Activated CD4-positive, CD25-positive, alpha-beta regulatory T cell (primary cell): Measurements from ENCODE around the gene MEST.
"Not testable (repeated sequence)": the region's sequence is repeated elsewhere in the genome, so short reads cannot be mapped to it uniquely, and the experiment has no call there.

Experiments used
- DNase-seq, 4 experiments: peaks; one replicate each; lab custom pipeline; 2025; lab: John Stamatoyannopoulos, UW

Gene MEST, protein sequence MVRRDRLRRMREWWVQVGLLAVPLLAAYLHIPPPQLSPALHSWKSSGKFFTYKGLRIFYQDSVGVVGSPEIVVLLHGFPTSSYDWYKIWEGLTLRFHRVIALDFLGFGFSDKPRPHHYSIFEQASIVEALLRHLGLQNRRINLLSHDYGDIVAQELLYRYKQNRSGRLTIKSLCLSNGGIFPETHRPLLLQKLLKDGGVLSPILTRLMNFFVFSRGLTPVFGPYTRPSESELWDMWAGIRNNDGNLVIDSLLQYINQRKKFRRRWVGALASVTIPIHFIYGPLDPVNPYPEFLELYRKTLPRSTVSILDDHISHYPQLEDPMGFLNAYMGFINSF

DNA sequence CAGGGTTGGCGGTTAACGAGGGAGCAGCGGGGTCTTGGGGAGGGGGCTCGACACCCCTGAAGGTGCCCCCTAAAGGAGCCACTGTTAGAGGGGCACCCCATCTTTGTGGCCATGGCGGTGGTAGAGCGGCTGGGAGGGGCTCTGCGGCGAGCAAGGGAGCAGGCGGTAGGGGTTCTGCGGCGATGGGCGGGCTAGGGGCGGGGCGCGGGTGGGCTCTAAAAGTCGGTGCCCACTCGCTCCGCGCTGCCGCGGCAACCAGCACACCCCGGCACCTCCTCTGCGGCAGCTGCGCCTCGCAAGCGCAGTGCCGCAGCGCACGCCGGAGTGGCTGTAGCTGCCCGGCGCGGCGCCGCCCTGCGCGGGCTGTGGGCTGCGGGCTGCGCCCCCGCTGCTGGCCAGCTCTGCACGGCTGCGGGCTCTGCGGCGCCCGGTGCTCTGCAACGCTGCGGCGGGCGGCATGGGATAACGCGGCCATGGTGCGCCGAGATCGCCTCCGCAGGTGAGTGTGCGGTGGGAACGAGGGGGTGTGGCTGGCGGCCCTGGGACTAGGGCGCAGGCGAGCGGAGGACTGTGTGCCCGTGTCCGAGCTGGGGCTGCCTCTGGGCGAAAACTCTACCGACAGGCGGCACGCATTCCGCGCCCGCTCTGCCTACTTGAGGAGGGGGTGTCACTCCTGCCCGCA, at the start of gene MEST:
Gene MEST, plus strand, starts transcription at position 245 of the 682 bp plus-strand sequence. Its CDS starts 229 bp downstream, at position 474.
- no peak for DNase-seq

DNA sequence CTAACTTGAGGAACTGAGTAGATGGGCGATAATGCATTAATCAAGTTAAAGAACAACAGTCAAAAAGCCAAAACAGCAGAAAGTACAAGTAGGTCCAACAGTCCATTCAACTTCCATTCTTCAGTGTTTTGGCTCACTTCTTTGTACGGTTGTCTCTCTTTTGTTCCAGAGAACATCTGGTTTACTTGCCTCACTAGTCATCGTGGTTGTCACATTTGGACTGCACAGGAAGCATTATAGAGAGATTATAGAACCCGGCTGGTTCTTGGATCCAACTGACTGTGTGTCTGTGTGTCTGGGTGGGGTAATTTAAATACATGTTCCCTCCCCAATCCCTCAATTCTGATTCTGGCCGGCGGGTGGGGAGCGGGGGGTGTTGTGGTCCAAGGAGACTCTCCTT, 49.3 kb upstream of the MEST start:
- no peak for DNase-seq

DNA sequence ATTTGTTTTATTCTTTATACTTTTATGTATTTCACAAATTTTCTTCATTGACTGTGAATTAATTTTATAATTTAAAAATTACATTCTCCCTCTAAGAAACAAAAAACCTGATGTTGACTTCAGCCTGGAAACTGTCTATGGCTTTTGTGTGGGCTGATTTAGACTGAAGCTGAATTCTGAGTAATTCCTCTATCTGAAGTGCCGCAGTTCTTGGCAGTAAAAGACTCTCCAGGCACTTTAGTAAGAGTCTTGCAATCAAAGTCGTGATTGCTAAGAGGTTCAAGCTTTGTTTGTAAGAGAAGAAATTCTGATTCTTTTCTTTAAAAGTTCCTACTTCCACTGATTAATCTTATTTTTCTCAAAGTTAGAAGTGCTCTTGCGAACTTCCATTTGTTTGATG, 47.7 kb upstream of the MEST start:
- DNase-seq, result no peak

DNA sequence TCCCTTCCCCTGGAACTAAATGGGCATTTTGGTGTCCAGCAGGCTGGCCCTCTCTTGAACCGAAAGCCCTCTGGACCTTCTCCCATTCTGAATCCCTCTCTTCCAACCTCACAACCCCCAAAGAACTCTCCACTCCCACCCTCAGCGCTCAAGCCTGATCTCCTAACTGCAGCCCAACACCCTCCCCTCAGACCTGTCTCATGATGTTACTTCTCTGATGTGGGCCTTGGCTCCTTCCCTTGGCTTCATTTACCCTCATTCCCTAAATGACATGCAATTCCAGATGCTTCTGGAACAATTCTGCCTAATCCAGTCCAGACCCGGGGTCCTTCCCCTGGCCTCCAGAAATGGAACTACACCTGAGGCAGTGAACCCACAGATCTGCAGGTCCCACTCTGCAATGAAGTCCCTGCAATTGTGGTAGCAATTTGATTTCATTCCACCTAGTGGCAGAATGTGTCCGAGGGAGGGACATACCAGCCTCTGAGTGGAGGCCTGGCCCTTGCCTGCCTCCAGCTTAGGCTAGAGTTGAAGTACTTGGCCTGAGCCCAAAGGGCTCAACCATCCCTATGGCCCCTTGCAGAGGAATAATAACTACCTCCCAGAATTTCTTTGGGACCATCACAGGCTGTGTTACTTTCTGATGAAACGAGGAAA, 47.0 kb upstream of the MEST start:
- DNase-seq, result no peak

DNA sequence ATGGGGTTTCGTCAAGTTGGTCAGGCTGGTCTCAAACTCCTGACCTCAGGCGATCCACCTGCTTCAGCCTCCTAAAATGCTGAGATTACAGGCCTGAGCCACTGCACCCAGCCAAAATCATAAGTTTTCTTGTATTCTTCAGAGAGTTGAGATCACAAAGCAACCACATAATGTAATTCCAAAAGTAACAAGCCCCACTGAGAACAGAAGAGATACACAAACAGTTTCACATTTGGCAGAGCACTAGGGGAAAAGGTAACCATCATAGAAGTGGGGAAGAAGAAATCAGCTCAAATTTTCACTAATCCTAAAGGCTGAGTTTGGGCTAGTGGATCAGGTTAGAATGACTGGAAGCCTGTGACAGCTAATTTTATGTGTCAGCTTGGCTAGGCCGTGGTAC, 45.6 kb upstream of the MEST start:
- no peak for DNase-seq

DNA sequence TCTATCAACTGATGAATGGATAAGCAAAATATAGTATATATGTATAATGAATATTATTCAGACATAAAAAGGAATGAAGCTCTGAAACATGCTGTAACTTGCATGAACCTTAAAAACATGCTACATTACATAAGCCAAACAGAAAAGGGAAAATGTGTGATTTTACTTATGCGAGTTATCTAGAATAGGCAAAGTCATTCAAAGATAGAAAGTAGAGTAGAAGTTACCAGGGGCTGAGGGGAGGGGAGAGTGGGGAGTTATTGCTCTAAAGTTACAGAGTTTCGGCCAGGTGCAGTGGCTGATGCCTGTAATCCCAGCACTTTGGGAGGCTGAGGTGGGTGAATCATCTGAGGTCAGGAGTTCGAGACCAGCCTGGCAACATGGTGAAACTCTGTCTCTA, 40.5 kb upstream of the MEST start:
- not testable (repeated sequence) for DNase-seq

DNA sequence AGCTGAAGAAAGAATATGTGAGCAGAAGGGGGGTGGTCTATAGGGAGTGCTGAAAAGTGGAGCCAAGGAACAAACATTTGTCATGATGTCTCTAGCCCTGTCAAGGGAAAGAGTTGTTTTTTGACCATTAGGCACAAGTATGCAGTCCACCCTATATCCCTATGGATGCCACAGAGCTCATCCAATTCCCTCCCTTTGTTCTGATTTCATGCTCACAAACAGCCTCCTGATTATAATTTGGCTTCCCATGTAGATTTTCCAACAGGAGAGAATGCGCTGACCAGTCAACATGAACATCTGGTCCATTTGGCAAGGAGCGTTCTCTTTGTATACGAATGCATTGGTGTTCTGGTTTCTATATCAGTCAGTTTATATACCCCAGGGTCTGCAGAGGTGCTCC, 38.9 kb upstream of the MEST start:
- DNase-seq, result no peak

DNA sequence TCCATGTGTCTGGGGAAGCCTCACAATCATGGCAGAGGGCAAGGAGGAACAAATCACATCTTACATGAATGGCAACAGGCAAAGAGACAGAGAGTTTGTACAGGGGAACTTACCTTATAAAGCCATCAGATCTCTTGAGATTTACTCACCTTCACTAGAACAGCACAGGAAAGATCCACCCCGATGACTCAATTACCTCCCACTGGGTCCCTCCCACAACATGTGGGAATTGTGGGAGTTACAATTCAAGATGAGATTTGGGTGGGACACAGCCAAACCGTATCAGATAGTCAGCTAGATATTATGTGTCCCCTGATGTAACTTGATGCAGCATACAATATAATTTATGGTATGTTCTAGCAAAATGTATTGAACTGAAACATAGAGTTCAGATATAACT, 36.9 kb upstream of the MEST start:
- no peak for DNase-seq

DNA sequence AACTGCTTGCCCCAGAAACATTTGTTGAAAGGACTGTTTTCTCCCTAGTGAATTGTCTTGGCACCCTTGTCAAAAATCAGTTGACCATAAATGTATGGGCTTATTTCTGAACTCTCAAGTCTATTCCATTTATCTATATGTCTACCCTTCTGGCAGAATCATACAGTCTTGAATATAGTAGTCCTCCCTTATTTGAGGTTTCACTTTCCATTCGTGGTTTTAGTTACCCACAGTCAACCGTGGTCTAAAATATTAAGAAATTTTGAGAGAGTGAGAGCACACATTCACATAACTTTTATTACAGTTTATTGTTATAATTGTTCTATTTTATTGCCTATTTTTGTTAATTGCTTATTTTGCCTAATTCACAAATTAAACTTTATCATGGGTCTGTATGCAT, 33.6 kb upstream of the MEST start:
- no peak for DNase-seq

DNA sequence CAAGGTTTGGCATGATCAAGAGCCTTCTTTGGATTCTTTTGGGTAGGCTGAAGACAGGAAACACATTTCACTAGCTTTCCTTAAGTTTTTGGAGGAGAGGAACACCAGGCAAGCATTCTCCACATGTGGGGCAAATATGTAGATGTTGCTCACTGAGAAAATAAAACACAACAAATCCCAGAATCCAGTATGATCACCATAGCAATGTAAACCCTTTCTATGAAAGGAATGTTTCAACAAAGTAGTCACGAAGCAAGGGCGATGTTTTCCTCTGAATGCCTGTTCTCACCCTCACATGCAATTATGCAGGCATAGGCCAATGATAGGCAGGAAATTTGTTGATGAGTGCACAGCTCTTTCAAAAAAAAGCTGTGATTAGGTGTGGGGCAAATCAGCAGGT, 30.6 kb upstream of the MEST start:
- DNase-seq, result no peak

DNA sequence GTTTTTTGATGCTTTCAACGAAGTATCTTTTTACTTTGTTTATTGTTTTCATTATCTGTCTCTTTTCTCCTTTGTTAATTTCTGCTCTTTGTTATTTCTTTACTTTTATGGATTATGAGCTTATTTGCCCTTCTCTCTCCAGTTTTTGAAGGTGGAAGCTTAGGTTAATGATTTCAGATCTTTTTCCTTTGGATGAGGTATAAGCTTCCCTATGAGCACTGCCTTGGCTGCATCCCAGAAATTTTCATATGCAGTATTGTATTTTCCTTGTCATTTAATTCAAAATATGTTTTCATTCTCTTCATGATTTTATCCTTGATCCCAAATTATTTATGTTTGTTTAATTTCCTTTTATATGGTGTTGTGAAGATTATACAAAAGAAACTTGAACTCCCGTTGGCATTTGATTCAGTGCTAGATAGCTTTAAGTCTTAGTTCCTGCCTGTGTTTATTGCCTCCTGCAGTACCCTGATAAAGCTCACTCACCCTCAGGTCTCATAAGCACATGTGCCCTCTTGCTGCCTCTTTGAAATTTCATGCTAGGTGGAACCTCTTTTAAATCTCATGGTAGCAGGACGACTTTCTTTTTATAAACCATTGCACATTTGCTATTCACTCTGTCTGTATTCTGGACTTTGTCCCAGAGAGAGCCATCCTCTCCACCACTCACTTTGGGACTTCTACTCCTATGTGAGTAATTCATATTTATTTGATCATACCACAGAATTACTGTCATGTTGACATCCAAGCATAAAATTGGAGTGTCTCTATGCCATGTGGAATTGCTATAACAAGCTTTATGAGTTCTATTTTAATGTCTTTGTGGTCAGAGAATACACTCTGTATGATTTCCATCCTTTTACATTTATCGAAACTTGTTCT, 28.1 kb upstream of the MEST start:
- DNase-seq, result no peak

DNA sequence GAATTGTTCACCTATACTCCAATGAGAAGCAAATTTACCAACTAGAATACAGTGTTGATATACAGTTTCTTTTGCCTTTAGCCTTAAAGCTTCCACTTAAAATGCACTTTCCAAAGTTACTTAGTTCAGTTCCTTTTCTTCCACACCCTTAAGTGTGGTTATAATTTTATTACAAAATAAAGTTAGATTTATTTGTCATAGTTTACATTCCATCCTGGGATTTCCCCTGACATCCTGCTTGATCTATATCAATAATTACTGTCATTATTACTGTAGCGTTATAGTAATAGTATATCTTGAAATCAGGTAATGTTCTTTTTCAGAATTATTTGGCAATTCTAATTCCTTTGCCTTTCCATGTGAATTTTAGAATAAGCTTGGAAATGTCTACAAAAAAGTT, 23.3 kb upstream of the MEST start:
- DNase-seq, result no peak

DNA sequence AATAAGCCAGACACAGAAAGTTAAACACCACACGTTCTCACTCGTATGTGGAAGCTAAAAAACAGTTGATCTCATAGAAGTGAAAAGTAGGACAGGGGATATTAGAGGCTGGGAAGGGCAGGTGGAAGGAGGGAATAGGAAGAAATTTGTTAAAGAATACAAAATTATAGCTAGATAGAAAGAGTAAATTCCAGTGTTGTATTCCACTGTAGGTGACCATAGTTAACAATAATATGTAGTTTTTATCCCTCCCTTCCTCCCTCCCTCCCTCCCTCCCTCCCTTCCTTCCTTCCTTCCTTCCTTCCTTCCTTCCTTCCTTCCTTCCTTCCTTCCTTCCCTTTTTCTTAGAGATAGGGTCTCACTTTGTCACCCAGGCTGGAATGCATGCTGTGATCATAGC, 19.9 kb upstream of the MEST start:
- DNase-seq, result no peak

DNA sequence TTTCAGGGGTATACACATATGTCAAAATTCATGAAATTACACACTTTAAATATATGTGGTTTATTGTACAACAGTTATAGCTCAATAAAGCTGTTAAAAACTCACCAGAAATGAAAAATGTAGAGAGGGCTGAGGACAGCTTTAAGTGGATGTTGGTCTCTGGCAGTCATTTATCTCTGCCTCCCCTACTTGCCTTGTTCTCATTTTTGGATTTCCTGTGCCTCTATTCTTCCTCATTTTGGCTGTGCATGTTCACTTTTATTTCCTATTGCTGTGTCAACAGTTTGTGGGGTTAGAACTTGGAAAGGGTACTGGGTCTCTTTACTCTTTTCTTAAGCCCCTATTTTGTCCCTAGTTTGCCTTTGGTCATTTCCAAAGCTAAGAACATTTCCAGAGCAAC, 18.6 kb upstream of the MEST start:
- no peak for DNase-seq

DNA sequence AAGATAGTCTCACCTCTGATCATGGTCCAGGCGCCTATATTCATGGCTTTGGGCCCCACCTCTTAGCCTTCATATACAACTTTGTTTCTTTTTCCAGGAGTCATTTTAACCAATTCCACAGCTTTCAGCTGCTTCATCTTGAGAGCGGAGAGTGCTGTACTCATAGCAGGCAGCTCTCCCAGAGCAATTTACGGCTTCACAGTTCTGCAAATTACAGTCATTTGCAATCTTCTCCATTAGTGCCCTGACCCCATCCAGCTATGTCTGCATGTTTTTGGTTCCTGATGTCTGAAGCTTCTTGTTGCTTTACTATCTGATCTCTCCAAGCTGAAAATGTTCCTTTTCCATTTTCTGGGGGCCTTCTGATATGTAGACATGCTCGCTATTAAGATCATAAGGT, 18.0 kb upstream of the MEST start:
- DNase-seq, result no peak

DNA sequence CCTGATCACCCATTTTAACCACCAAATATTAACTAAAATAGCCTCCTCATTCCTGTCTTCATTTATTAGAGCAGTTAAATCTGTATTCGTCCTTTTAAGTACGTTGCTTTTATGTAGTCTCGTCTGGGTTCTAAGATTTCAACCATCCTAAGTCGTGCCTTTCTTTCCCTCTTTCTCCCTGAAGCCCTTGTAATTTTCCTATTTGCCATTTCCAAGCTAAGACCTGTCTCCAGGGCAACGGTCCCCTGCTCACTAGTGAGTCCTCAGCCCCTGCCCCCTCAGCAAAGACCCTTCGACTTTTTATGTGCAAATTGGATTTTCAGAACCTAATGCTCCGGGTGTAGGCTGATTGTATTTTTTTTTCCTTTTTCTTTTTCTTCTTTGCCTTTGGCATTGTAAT, 16.1 kb upstream of the MEST start:
- no peak for DNase-seq

DNA sequence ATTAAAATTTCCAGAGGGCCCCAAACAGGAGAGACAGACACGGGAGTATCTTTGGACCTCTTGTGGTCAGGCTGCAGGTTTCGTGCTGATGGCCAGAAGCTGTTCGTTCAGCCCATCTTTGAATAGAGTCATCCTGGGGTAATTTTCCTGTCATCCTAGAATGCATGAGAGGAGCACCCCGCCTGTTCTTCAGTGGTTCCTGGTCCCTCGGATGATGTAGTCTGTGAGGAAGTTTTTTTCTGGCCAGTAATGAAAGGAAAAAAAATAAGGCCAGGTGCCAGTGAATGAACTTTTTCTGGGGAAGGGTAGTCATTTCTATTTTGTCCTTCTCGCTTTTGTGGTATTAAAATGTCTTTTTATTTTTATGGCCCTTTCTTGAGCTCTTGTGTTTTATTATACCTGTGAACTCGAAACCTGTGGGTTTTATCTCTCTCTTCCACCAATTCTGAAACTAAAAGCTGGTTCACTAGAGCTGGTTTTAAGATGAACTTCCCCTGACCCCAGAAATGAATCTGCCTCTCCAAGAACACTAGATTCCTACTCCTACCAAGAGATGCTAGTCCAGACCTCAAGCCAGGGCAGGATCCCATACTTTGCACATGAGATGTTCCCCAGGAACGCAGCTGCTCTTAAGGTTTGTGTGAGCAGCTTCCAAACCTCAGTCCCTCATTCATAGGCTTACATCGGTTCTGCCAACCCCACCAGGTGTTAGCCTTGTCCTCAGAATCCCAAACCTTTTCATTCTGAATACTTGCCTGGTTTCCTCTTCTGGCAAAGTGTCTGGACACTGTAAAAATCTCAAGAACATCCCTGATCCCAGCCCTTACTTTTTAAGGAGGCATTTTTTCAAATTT, 15.4 kb upstream of the MEST start:
- no peak for DNase-seq

DNA sequence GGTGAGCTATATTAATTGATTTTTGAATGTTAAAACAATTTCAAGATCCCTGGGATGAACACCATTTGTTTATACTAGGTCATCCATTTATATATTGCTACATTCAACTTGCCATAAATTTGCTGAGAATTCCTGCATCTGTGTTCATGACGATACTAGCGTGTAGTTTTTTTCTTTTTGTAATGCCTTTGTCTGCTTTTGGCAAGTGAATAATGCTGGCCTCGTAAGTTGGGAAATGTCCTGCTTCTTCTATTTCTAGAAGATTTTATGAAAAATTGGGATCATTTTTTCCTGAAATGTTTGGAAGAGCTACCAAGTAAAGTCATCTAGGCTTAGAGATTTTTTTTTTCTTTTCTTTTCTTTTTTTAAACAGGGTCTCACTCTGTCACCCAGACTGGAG, 12.9 kb upstream of the MEST start:
- DNase-seq, result no peak

DNA sequence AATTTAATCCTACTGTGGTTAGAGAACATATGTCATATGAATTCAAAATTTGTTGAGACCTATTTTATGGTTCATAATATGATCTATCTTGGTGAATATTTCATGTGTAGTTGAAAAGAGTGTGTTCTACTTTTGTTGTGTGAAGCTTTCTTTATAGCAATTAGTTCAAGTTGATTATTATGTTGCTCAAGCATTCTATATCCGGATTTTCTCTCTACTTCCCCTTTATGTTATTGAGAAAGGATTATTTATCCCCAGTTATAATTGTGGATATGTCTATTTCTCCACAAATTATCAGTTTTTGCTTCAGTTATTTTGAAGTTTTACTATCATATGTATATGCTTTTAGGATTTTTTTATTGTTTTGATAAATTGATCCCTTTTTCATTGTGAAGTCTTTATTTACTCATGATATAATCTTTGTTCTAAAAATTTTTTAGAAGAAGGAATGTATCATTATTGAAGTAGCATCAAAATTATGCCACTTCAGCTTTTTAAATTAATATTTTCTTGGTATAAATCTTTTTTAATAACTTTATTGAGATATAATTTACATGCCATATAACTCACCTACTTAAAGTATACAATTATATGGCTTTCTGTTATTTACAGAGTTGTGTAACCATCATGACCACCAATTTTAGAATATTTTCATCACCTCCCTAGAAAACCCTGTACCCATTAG, 12.0 kb upstream of the MEST start:
- DNase-seq, result no peak

DNA sequence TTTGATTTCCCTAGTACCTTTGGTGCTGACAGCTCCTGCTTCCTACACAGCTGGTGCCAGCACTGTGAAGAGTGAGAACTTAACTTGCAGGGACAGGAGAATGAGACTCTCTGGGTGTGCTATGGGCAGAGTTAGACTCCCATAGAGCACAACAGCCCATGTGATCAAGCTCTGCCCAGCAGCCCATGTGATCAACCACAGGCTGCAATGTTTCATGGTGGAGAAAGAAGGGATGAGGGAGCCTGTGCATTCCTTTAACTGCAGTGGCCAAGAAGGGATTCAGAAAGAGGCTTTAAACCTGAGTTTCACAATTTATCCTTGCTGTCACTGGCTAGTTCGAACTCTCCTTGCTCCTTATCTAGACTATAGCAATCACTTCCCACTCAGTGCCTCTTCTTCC, 10.0 kb upstream of the MEST start:
- no peak for DNase-seq

DNA sequence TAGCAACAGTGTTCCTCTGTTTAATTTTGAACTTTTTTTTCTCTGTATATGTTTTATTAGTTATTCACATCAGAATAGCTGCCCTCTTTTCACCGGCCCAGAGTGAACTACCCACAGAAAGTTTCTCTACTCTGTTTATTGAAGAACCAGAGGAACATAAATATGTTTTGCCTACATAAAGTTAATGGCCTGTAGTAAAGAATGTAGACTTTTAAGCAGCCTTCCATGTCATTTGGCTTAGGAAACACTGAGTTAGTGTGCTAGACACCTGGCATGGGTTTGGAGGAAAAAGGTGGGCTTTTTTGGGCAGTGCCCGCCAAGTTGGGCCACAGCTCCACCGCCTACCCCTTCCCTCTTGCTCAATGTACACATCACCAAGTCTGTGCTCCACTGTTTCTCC, 8.9 kb upstream of the MEST start:
- DNase-seq, result no peak
